Measurements from ENCODE around the gene COQ8A.
"Not testable (repeated sequence)": the region's sequence is repeated elsewhere in the genome, so short reads cannot be mapped to it uniquely, and the experiment has no call there.

The COQ8A gene

GRCh38 chr1:226951286-226952117, 11.4 kb downstream of the COQ8A start:
- no peak for DNase-seq (ENCODE audit: extremely low read depth, low read depth)
- TF ChIP-seq CTCF (IDR thresholded peaks at IDR 0.05; ENCODE audit: low read depth, low read length): no peak

GRCh38 chr1:226952118-226952441, 12.0 kb downstream of the COQ8A start:
- no peak for DNase-seq (ENCODE audit: extremely low read depth, low read depth)
- TF ChIP-seq CTCF (IDR thresholded peaks at IDR 0.05; ENCODE audit: low read depth, low read length): no peak

GRCh38 chr1:226953175-226953800, 13.2 kb downstream of the COQ8A start:
- DNase-seq (ENCODE audit: extremely low read depth, low read depth): no peak

GRCh38 chr1:226954337-226954736, 14.2 kb downstream of the COQ8A start:
- no peak for DNase-seq (ENCODE audit: extremely low read depth, low read depth)
- TF ChIP-seq CTCF (IDR thresholded peaks at IDR 0.05; ENCODE audit: low read depth, low read length): no peak

More at GRCh38 chr1:226953175-226953800, 13.2 kb downstream of the COQ8A start:
- no peak for TF ChIP-seq CTCF (IDR thresholded peaks at IDR 0.05; ENCODE audit: low read depth, low read length)

GRCh38 chr1:226954777-226955176, 14.7 kb downstream of the COQ8A start:
- DNase-seq (ENCODE audit: extremely low read depth, low read depth): no peak
- TF ChIP-seq CTCF (IDR thresholded peaks at IDR 0.05; ENCODE audit: low read depth, low read length): no peak

GRCh38 chr1:226955857-226956256, 15.8 kb downstream of the COQ8A start:
- DNase-seq (ENCODE audit: extremely low read depth, low read depth): not testable (repeated sequence)

GRCh38 chr1:226956942-226957713, 17.0 kb downstream of the COQ8A start:
- TF ChIP-seq CTCF (IDR thresholded peaks at IDR 0.05; ENCODE audit: low read depth, low read length): no peak

More at GRCh38 chr1:226956942-226957713, 17.0 kb downstream of the COQ8A start:
- no peak for DNase-seq (ENCODE audit: extremely low read depth, low read depth)
